GM23338 (cell line): ENCODE measurements around the gene ADGRL3. TPM values are rescaled to one million over a fixed set of nuclear protein-coding genes. Genes with fewer than 3 reads are reported as not detected.

ENCODE experiments used
- ATAC-seq: fragments of 200-7000 bp; cut with Tn5 transposase; 3 replicates; pipeline ENCODE4 v1.9.1; 2020
- DNase-seq: peaks from one replicate; pipeline ENCODE4 v3.0.0-alpha.2; 2015; ENCODE audit warnings: low spot score
- H2AFZ ChIP-seq: fragments of 200-600 bp; sonication (generic); 2 replicates; pipeline ENCODE4 v1.8.0; 2016; ENCODE audit warnings: antibody characterized with exemption, mild to moderate bottlenecking, moderate library complexity
- H3F3A ChIP-seq: fragments of 200-600 bp; sonication (generic); replicated peaks from 2 replicates; pipeline ENCODE4 v1.8.0; 2017; ENCODE audit warnings: antibody characterized with exemption, mixed run types, low read depth
- H3K27ac ChIP-seq: fragments of 200-600 bp; sonication (generic); 2 replicates; pipeline ENCODE4 v1.6.1; 2016; ENCODE audit warnings: low read depth
- H3K27me3 ChIP-seq: fragments of 200-600 bp; sonication (generic); 2 replicates; pipeline ENCODE4 v1.8.0; 2016; ENCODE audit warnings: mild to moderate bottlenecking, mixed run types, moderate library complexity; ENCODE audit not compliant: insufficient read depth
- H3K36me3 ChIP-seq: fragments of 200-600 bp; sonication (generic); 2 replicates; pipeline ENCODE4 v1.8.0; 2016; ENCODE audit warnings: mild to moderate bottlenecking; ENCODE audit not compliant: insufficient read depth
- H3K4me1 ChIP-seq: fragments of 200-600 bp; sonication (generic); 2 replicates; pipeline ENCODE4 v1.8.0; 2016; ENCODE audit warnings: mild to moderate bottlenecking, moderate library complexity; ENCODE audit not compliant: insufficient read depth
- H3K4me2 ChIP-seq: fragments of 200-600 bp; sonication (generic); 2 replicates; pipeline ENCODE4 v1.7.1; 2017; ENCODE audit warnings: mixed run types
- H3K4me3 ChIP-seq: fragments of 200-600 bp; sonication (generic); 2 replicates; pipeline ENCODE4 v1.6.1; 2016; ENCODE audit warnings: mixed run types
- H3K79me2 ChIP-seq: fragments of 200-600 bp; sonication (generic); replicated peaks from 2 replicates; pipeline ENCODE4 v1.8.0; 2017; ENCODE audit warnings: mild to moderate bottlenecking; ENCODE audit not compliant: insufficient read depth
- H3K9me2 ChIP-seq: fragments of 200-600 bp; sonication (generic); 2 replicates; pipeline ENCODE4 v1.8.0; 2017; ENCODE audit not compliant: insufficient read depth
- H4K20me1 ChIP-seq: fragments of 200-600 bp; sonication (generic); replicated peaks from 2 replicates; pipeline ENCODE4 v1.8.0; 2017; ENCODE audit warnings: mild to moderate bottlenecking; ENCODE audit not compliant: insufficient read depth
- H3K27ac Mint-ChIP-seq: 2 replicates; pipeline ENCODE4 v1.8.0; 2020; ENCODE audit warnings: inconsistent platforms, mild to moderate bottlenecking, moderate library complexity, mixed read lengths
- H3K27me3 Mint-ChIP-seq: 3 replicates; pipeline ENCODE4 v1.8.0; 2022; ENCODE audit warnings: low read depth, mild to moderate bottlenecking, moderate library complexity, mixed read lengths, inconsistent platforms; ENCODE audit not compliant: insufficient read depth, poor library complexity
- H3K36me3 Mint-ChIP-seq: 3 replicates; pipeline ENCODE4 v1.8.0; 2021; ENCODE audit warnings: low read depth, mild to moderate bottlenecking, inconsistent platforms, moderate library complexity, mixed read lengths
- H3K4me1 Mint-ChIP-seq: 3 replicates; pipeline ENCODE4 v1.8.0; 2020; ENCODE audit warnings: mild to moderate bottlenecking, inconsistent platforms, mixed read lengths
- H3K4me3 Mint-ChIP-seq: 3 replicates; pipeline ENCODE4 v1.8.0; 2021; ENCODE audit warnings: moderate library complexity, mild to moderate bottlenecking, inconsistent platforms, mixed read lengths
- H3K9me3 Mint-ChIP-seq: 3 replicates; pipeline ENCODE4 v1.8.0; 2020; ENCODE audit warnings: moderate library complexity, mild to moderate bottlenecking, inconsistent platforms, mixed read lengths
- CREB1 ChIP-seq: fragments of 250-450 bp; sonication (Bioruptor Pico); IDR thresholded peaks from 2 replicates; pipeline ENCODE4 v1.5.0; 2020; ENCODE audit warnings: low read depth, mild to moderate bottlenecking, moderate library complexity
- CTCF ChIP-seq, 2 experiments: fragments of 200-600 bp in 1 of 2; sonication (generic) in 1 of 2; conservative IDR thresholded peaks; 2 replicates each; pipeline versions ENCODE4 v1.5.1 to v1.6.1; 2016 to 2017; ENCODE audit warnings: antibody characterized with exemption in 2 of 2, low read depth in 2 of 2, mild to moderate bottlenecking in 2 of 2, moderate library complexity in 1 of 2
- EZH2phosphoT487 ChIP-seq: fragments of 200-600 bp; sonication (generic); IDR thresholded peaks from one replicate; pipeline ENCODE4 v1.8.1; 2018; ENCODE audit warnings: antibody characterized with exemption; ENCODE audit not compliant: unreplicated experiment
- JUNB ChIP-seq: IDR thresholded peaks from one replicate; pipeline ENCODE4 v1.6.1; 2016; ENCODE audit warnings: antibody characterized with exemption; ENCODE audit not compliant: unreplicated experiment
- NANOG ChIP-seq: IDR thresholded peaks from 2 replicates; pipeline ENCODE4 v1.6.1; 2016; ENCODE audit warnings: antibody characterized with exemption, borderline replicate concordance
- POLR2AphosphoS5 ChIP-seq: IDR thresholded peaks from 2 replicates; pipeline ENCODE4 v1.6.1; 2016; ENCODE audit warnings: antibody characterized with exemption, low read depth
- REST ChIP-seq: IDR thresholded peaks from one replicate; pipeline ENCODE4 v1.6.1; 2018; ENCODE audit warnings: antibody characterized with exemption; ENCODE audit not compliant: unreplicated experiment
- ZNF114 ChIP-seq: fragments of 250-450 bp; sonication (Bioruptor Pico); IDR thresholded peaks from 2 replicates; pipeline ENCODE4 v1.5.0; 2020; ENCODE audit warnings: mild to moderate bottlenecking, moderate library complexity
- ZNF331 ChIP-seq: fragments of 250-450 bp; sonication (Bioruptor Pico); IDR thresholded peaks from 2 replicates; pipeline ENCODE4 v1.5.0; 2020; ENCODE audit warnings: low read depth, mild to moderate bottlenecking, moderate library complexity
- ZNF462 ChIP-seq: fragments of 250-450 bp; sonication (Bioruptor Pico); IDR thresholded peaks from 2 replicates; pipeline ENCODE4 v1.5.0; 2020; ENCODE audit warnings: mild to moderate bottlenecking, moderate library complexity
- polyA plus RNA-seq: library from polyadenylated mRNA; unstranded; fragments of >200 nt; fragmentation: Nextera tagmentation; extraction: Ambion mirVana; gene quantifications from 2 replicates; pipeline ENCODE4 v1.2.1, GENCODE V29; 2016
- total RNA-seq: library from RNA; depleted of rRNA; stranded (reverse); fragments of >200 nt; shearing (Covaris generic); gene quantifications from 2 replicates; pipeline ENCODE4 v1.2.3, GENCODE V29; 2014

Gene ADGRL3
- total and polyA plus RNA-seq, 2 experiments from 2014 or later: 9.7 to 16.5 TPM

- Histone ChIP-seq H3K4me3 (no peak overlapping the region), H2AFZ (no peak overlapping the region), H3K27ac (no peak overlapping the region), H3K27me3 (no peaks in the 10 kb centered on the region), H4K20me1 (no peaks in the 10 kb centered on the region), H3K79me2 (no peaks in the 10 kb centered on the region), H3K4me2 (no peak overlapping the region), H3K36me3 (no peaks in the 10 kb centered on the region), H3F3A (no peaks in the 10 kb centered on the region), H3K4me1 (peaks cover 7% of the 10 kb centered on the region), H3K9me2 (no peaks in the 10 kb centered on the region)
- H3K27me3 Mint-ChIP-seq: peaks cover 5% of the 10 kb centered on the region
- TF ChIP-seq ZNF114 (CRISPR knock-in tag) (no peak), CTCF (conservative IDR thresholded peaks at IDR 0.05; ENCODE audit: low read depth in 2 of 2) (no peak), NANOG (no peak), ZNF331 (CRISPR knock-in tag) (no peak), EZH2phosphoT487 (no peak), CREB1 (no peak), ZNF462 (no peak), JUNB (no peak), REST (no peak), POLR2AphosphoS5 (no peak)
- H3K36me3 Mint-ChIP-seq: no peaks in the 10 kb centered on the region; the same call in 2 of the 3 replicates
- H3K4me3 Mint-ChIP-seq: no peak overlapping the region
- no peak overlapping the region for H3K27ac Mint-ChIP-seq
- H3K9me3 Mint-ChIP-seq: no peaks in the 10 kb centered on the region; the same call in 2 of the 3 replicates
- peaks cover 6% of the 10 kb centered on the region; the same call in 2 of the 3 replicates for H3K4me1 Mint-ChIP-seq
- no peak for ATAC-seq
- DNase-seq: no peak
These were observed 405.9 kb downstream of the ADGRL3 start for GRCh38 chr4:61605984-61606383.
